Erythroblast (primary cell): Measurements from ENCODE around the gene MXRA7.

Experiments used
- GATA1 ChIP-seq: IDR thresholded peaks from 2 replicates; pipeline ENCODE4 v1.6.1; 2011; ENCODE audit warnings: low read depth, mild to moderate bottlenecking, control low read depth, low read length, moderate library complexity
- POLR2A ChIP-seq: IDR thresholded peaks from 2 replicates; pipeline ENCODE4 v1.6.1; 2011; ENCODE audit warnings: mild to moderate bottlenecking, low read length

DNA sequence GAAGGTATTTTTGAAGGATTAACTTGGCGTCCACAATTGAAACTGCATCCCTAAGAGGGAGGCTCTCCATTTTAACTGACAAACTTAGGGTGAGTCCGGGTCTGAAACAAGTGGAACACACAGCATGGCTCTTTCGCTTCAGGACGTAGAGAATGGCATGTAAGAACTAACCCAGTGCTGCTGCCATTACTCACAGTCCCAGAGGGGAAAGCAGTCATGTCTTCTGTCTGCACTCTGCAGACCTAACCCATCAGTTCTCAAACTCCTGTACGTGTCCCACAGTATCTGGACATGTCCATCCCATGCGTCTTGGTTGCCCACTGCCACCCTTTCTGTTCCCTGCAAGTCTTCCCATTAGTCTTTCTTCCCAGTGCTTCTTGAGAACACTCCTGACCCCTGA is 67.8 kb downstream of the MXRA7 start:
- TF ChIP-seq POLR2A (no peak), GATA1 (no peak)
